WTC11 (cell line): ENCODE results near the gene STUM.

Experiments
- ARID4B ChIP-seq: sonication (generic); formaldehyde crosslinking; IDR thresholded peaks from 2 replicates; pipeline ENCODE4 v1.8.0; 2023; ENCODE audit warnings: missing genetic modification reagents, mild to moderate bottlenecking, borderline replicate concordance
- ATF2 ChIP-seq: sonication (generic); formaldehyde crosslinking; IDR thresholded peaks from 2 replicates; pipeline ENCODE4 v1.8.1; 2022; ENCODE audit warnings: low read depth, missing genetic modification reagents, borderline replicate concordance
- IRF2 ChIP-seq: sonication (generic); formaldehyde crosslinking; IDR thresholded peaks from 2 replicates; pipeline ENCODE4 v1.8.0; 2022; ENCODE audit warnings: low read depth, missing genetic modification reagents, borderline replicate concordance
- JUN ChIP-seq: sonication (generic); formaldehyde crosslinking; IDR thresholded peaks from 2 replicates; pipeline ENCODE4 v1.8.0; 2023; ENCODE audit warnings: mild to moderate bottlenecking, missing genetic modification reagents
- MAX ChIP-seq: sonication (generic); formaldehyde crosslinking; IDR thresholded peaks from 2 replicates; pipeline ENCODE4 v1.8.0; 2022; ENCODE audit warnings: mild to moderate bottlenecking, missing genetic modification reagents
- NFYB ChIP-seq: sonication (generic); formaldehyde crosslinking; conservative IDR thresholded peaks from 2 replicates; pipeline ENCODE4 v1.8.0; 2022; ENCODE audit warnings: low read depth, missing genetic modification reagents
- NR3C1 ChIP-seq: sonication (generic); formaldehyde crosslinking; conservative IDR thresholded peaks from 2 replicates; pipeline ENCODE4 v1.8.1; 2023; ENCODE audit warnings: low read depth, mild to moderate bottlenecking, missing genetic modification reagents
- TEAD4 ChIP-seq: sonication (generic); formaldehyde crosslinking; IDR thresholded peaks from 2 replicates; pipeline ENCODE4 v1.8.0; 2022; ENCODE audit warnings: mild to moderate bottlenecking, missing genetic modification reagents
- TF ChIP-seq, protein P1 (sequence below): sonication (generic); formaldehyde crosslinking; IDR thresholded peaks from 2 replicates; pipeline ENCODE4 v1.8.0; 2022; ENCODE audit warnings: mild to moderate bottlenecking, missing genetic modification reagents
- TF ChIP-seq, protein P2 (sequence below): fragments of 200-600 bp; IDR thresholded peaks from 2 replicates; pipeline ENCODE4 v1.8.0; 2022; ENCODE audit warnings: antibody characterized with exemption
- TF ChIP-seq, protein P3 (sequence below): sonication (generic); formaldehyde crosslinking; IDR thresholded peaks from 2 replicates; pipeline ENCODE4 v1.8.0; 2022; ENCODE audit warnings: mild to moderate bottlenecking, missing genetic modification reagents
- TF ChIP-seq, protein P4 (sequence below): sonication (generic); formaldehyde crosslinking; IDR thresholded peaks from 2 replicates; pipeline ENCODE4 v1.8.1; 2023; ENCODE audit warnings: mild to moderate bottlenecking, moderate library complexity, missing genetic modification reagents

DNA sequence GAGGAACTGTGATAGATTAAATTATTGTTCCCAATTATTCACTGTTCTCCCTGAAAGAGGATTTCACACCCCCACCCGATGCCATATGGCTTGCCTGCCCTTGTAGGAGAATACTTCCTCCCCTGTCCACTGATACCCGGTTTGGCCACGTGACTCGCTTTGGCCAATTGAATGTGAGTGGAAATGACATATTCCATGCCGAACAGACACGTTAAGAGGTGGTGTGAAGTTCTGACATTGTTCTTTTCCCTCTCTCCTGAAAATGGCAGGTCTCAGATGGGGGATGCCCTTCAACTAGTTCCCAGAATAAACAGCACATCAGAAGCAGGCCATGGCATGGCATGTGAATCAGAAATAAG is 5.3 kb downstream of the STUM start:
- TF ChIP-seq MAX (CRISPR knock-in tag) (no peak), NFYB (CRISPR knock-in tag) (no peak), NR3C1 (no peak), JUN (CRISPR knock-in tag) (no peak), ARID4B (CRISPR knock-in tag) (no peak), TEAD4 (CRISPR knock-in tag) (no peak), ATF2 (no peak), IRF2 (CRISPR knock-in tag) (no peak)
- TF ChIP-seq, protein P1, sequence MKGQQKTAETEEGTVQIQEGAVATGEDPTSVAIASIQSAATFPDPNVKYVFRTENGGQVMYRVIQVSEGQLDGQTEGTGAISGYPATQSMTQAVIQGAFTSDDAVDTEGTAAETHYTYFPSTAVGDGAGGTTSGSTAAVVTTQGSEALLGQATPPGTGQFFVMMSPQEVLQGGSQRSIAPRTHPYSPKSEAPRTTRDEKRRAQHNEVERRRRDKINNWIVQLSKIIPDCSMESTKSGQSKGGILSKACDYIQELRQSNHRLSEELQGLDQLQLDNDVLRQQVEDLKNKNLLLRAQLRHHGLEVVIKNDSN, result no peak
- TF ChIP-seq, protein P2, sequence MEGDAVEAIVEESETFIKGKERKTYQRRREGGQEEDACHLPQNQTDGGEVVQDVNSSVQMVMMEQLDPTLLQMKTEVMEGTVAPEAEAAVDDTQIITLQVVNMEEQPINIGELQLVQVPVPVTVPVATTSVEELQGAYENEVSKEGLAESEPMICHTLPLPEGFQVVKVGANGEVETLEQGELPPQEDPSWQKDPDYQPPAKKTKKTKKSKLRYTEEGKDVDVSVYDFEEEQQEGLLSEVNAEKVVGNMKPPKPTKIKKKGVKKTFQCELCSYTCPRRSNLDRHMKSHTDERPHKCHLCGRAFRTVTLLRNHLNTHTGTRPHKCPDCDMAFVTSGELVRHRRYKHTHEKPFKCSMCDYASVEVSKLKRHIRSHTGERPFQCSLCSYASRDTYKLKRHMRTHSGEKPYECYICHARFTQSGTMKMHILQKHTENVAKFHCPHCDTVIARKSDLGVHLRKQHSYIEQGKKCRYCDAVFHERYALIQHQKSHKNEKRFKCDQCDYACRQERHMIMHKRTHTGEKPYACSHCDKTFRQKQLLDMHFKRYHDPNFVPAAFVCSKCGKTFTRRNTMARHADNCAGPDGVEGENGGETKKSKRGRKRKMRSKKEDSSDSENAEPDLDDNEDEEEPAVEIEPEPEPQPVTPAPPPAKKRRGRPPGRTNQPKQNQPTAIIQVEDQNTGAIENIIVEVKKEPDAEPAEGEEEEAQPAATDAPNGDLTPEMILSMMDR, result no peak
- TF ChIP-seq, protein P3, sequence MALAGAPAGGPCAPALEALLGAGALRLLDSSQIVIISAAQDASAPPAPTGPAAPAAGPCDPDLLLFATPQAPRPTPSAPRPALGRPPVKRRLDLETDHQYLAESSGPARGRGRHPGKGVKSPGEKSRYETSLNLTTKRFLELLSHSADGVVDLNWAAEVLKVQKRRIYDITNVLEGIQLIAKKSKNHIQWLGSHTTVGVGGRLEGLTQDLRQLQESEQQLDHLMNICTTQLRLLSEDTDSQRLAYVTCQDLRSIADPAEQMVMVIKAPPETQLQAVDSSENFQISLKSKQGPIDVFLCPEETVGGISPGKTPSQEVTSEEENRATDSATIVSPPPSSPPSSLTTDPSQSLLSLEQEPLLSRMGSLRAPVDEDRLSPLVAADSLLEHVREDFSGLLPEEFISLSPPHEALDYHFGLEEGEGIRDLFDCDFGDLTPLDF (CRISPR knock-in tag), result no peak
- TF ChIP-seq, protein P4, sequence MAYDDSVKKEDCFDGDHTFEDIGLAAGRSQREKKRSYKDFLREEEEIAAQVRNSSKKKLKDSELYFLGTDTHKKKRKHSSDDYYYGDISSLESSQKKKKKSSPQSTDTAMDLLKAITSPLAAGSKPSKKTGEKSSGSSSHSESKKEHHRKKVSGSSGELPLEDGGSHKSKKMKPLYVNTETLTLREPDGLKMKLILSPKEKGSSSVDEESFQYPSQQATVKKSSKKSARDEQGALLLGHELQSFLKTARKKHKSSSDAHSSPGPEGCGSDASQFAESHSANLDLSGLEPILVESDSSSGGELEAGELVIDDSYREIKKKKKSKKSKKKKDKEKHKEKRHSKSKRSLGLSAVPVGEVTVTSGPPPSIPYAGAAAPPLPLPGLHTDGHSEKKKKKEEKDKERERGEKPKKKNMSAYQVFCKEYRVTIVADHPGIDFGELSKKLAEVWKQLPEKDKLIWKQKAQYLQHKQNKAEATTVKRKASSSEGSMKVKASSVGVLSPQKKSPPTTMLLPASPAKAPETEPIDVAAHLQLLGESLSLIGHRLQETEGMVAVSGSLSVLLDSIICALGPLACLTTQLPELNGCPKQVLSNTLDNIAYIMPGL (CRISPR knock-in tag), result no peak
